WTC11 (cell line): ENCODE data around the gene ATP2B2. TPM values are rescaled to one million over a fixed set of nuclear protein-coding genes. Genes with fewer than 3 reads are reported as not detected.

Experiments
- ATAC-seq: fragments of 200-7000 bp; cut with Tn5 transposase; 2 replicates; pipeline ENCODE4 v1.10.0; 2021; ENCODE audit warnings: mild to moderate bottlenecking, moderate library complexity
- CTCF ChIA-PET: fragments of 300-600 bp; sonication (Branson Sonifier 250); formaldehyde crosslinking; loops from one replicate; lab custom pipeline; 2021; ENCODE audit warnings: antibody characterized with exemption; lab: Charles Lee
- POLR2A ChIA-PET: fragments of 350-600 bp; sonication (Branson Sonifier 250); formaldehyde crosslinking; loops from one replicate; lab custom pipeline; 2021; ENCODE audit warnings: antibody characterized with exemption; lab: Charles Lee
- DNase-seq: peaks from one replicate; pipeline ENCODE4 v3.0.0; 2021; ENCODE audit warnings: low spot score
- H3K27ac Mint-ChIP-seq: 2 replicates; pipeline ENCODE4 v1.8.0; 2021; ENCODE audit warnings: mixed read lengths
- H3K27me3 Mint-ChIP-seq: 2 replicates; pipeline ENCODE4 v1.8.0; 2021; ENCODE audit warnings: low read depth, mild to moderate bottlenecking, moderate library complexity, mixed read lengths
- H3K36me3 Mint-ChIP-seq: 2 replicates; pipeline ENCODE4 v1.8.0; 2021; ENCODE audit warnings: mixed read lengths
- H3K4me1 Mint-ChIP-seq: 2 replicates; pipeline ENCODE4 v1.8.0; 2022; ENCODE audit warnings: mixed read lengths
- H3K4me3 Mint-ChIP-seq: 2 replicates; pipeline ENCODE4 v1.8.0; 2021; ENCODE audit warnings: mild to moderate bottlenecking, moderate library complexity, mixed read lengths
- H3K9me3 Mint-ChIP-seq: 2 replicates; pipeline ENCODE4 v1.8.0; 2021; ENCODE audit warnings: mixed read lengths
- CBFB ChIP-seq: sonication (generic); formaldehyde crosslinking; IDR thresholded peaks from 2 replicates; pipeline ENCODE4 v1.8.1; 2022; ENCODE audit warnings: mild to moderate bottlenecking, low read depth, missing genetic modification reagents
- CREB1 ChIP-seq: sonication (generic); formaldehyde crosslinking; IDR thresholded peaks from 2 replicates; pipeline ENCODE4 v1.8.0; 2023; ENCODE audit warnings: mild to moderate bottlenecking, missing genetic modification reagents
- ELF4 ChIP-seq: sonication (generic); formaldehyde crosslinking; IDR thresholded peaks from 2 replicates; pipeline ENCODE4 v1.8.1; 2022; ENCODE audit warnings: low read depth, mild to moderate bottlenecking, moderate library complexity, missing genetic modification reagents
- ESRRA ChIP-seq: sonication (generic); formaldehyde crosslinking; IDR thresholded peaks from 2 replicates; pipeline ENCODE4 v1.8.1; 2022; ENCODE audit warnings: mild to moderate bottlenecking, missing genetic modification reagents, borderline replicate concordance
- FOXP1 ChIP-seq: sonication (generic); formaldehyde crosslinking; IDR thresholded peaks from 2 replicates; pipeline ENCODE4 v1.8.0; 2022; ENCODE audit warnings: missing genetic modification reagents, mild to moderate bottlenecking, moderate library complexity, borderline replicate concordance
- JAZF1 ChIP-seq: fragments of 250-450 bp; sonication (Bioruptor Pico); IDR thresholded peaks from 2 replicates; pipeline ENCODE4 v1.9.0; 2021; ENCODE audit warnings: moderate library complexity, mild to moderate bottlenecking, inconsistent platforms
- MYBL2 ChIP-seq: sonication (generic); formaldehyde crosslinking; IDR thresholded peaks from 2 replicates; pipeline ENCODE4 v1.8.1; 2023; ENCODE audit warnings: mild to moderate bottlenecking, moderate library complexity, missing genetic modification reagents
- NFE2L1 ChIP-seq: sonication (generic); formaldehyde crosslinking; IDR thresholded peaks from 2 replicates; pipeline ENCODE4 v1.8.1; 2023; ENCODE audit warnings: missing genetic modification reagents
- NFYB ChIP-seq: sonication (generic); formaldehyde crosslinking; conservative IDR thresholded peaks from 2 replicates; pipeline ENCODE4 v1.8.0; 2022; ENCODE audit warnings: low read depth, missing genetic modification reagents
- NR3C1 ChIP-seq: sonication (generic); formaldehyde crosslinking; conservative IDR thresholded peaks from 2 replicates; pipeline ENCODE4 v1.8.1; 2023; ENCODE audit warnings: low read depth, mild to moderate bottlenecking, missing genetic modification reagents
- RELA ChIP-seq: sonication (generic); formaldehyde crosslinking; IDR thresholded peaks from 2 replicates; pipeline ENCODE4 v1.8.1; 2022; ENCODE audit warnings: missing genetic modification reagents, mild to moderate bottlenecking, borderline replicate concordance
- ZNF121 ChIP-seq: sonication (generic); formaldehyde crosslinking; IDR thresholded peaks from 2 replicates; pipeline ENCODE4 v1.8.0; 2023; ENCODE audit warnings: missing genetic modification reagents
- ZNF232 ChIP-seq: sonication (generic); formaldehyde crosslinking; IDR thresholded peaks from 2 replicates; pipeline ENCODE4 v1.8.0; 2022; ENCODE audit warnings: mild to moderate bottlenecking, missing genetic modification reagents
- ZNF317 ChIP-seq: sonication (generic); formaldehyde crosslinking; IDR thresholded peaks from 2 replicates; pipeline ENCODE4 v1.8.1; 2023; ENCODE audit warnings: low read depth, mild to moderate bottlenecking, moderate library complexity, missing genetic modification reagents, borderline replicate concordance
- total RNA-seq: library from RNA; stranded (reverse); gene quantifications from 3 replicates; pipeline ENCODE4 v1.2.3, GENCODE V29; 2021
- TF ChIP-seq, protein P1 (sequence below): fragments of 250-450 bp; sonication (Bioruptor Pico); conservative IDR thresholded peaks from 2 replicates; pipeline ENCODE4 v1.9.0; 2021; ENCODE audit warnings: mild to moderate bottlenecking
- TF ChIP-seq, protein P2 (sequence below): fragments of 200-600 bp; IDR thresholded peaks from 2 replicates; pipeline ENCODE4 v1.8.0; 2022; ENCODE audit warnings: antibody characterized with exemption
- TF ChIP-seq, protein P3 (sequence below): sonication (generic); formaldehyde crosslinking; IDR thresholded peaks from 2 replicates; pipeline ENCODE4 v1.8.1; 2022; ENCODE audit warnings: mild to moderate bottlenecking, moderate library complexity, missing genetic modification reagents
- TF ChIP-seq, protein P4 (sequence below): sonication (generic); formaldehyde crosslinking; conservative IDR thresholded peaks from 2 replicates; pipeline ENCODE4 v1.8.1; 2023; ENCODE audit warnings: mild to moderate bottlenecking, low read depth, missing genetic modification reagents, moderate library complexity
- TF ChIP-seq, protein P5 (sequence below): sonication (generic); formaldehyde crosslinking; IDR thresholded peaks from 2 replicates; pipeline ENCODE4 v1.8.1; 2023; ENCODE audit warnings: mild to moderate bottlenecking, missing genetic modification reagents
- TF ChIP-seq, protein P6 (sequence below): sonication (generic); formaldehyde crosslinking; IDR thresholded peaks from 2 replicates; pipeline ENCODE4 v1.8.0; 2022; ENCODE audit warnings: mild to moderate bottlenecking, missing genetic modification reagents

The ATP2B2 gene
- total RNA-seq, 1 experiment from 2014 or later, result 0.48 TPM

DNA sequence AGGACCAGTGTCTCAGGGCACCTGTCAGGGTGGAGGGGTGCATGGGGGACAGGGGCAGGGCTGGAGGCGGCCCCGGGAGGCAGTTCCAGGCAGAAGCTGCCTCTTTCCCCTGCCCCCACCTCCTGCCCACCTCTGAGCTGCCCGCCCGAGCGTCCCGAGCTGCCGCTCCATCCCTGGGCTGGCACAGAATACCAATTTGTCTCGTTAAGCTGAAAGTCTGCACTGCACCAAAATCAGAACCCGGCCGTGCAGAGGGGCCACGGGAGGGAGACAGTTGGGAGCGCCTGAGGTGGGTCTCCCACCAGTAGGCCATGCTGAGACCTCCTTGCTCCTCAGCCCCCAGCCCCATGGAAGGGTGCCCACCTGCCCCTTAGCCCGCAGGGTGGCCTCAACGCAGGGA is 1.3 kb upstream of the ATP2B2 start:
- H3K27me3 Mint-ChIP-seq, result peaks cover 7% of the 10 kb centered on the region
- CTCF ChIA-PET, result interaction anchor here (1.1 to 1.3 kb wide), 2 partner anchors 33 to 162 kb away, joined by 3 to 4 read pairs; no protein-coding TSS in a partner anchor
- no peak overlapping the region for H3K4me3 Mint-ChIP-seq
- TF ChIP-seq, protein P1, sequence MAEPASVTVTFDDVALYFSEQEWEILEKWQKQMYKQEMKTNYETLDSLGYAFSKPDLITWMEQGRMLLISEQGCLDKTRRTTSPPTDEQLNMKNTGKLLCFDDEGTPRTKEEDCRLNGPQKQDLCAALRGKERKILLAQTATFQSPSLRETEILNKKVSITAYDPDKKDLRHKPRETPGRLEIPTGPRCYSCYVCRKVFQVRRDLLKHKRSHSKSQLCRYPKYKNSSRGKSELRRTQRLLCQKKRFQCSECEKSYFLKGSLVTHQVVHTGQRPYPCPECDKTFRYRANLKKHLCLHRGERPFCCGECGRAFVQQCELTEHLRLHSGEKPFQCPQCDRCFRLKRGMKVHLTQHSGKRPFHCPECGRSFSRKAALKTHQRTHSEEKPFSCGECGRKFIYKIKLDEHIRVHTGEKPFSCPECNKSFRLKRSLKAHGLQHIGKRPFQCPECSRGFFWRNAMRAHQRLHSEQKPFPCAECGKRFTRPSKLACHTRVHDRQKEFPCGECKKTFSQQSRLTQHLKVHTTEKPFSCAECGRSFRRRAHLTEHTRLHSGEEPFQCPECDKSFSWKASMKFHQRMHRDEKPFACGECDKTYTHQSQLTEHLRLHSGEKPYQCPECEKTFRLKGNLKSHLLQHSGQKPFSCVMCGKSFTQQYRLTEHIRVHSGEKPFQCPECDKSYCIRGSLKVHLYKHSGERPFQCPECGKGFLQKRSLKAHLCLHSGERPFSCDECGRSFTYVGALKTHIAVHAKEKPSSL (CRISPR knock-in tag), result no peak
- TF ChIP-seq, protein P2, sequence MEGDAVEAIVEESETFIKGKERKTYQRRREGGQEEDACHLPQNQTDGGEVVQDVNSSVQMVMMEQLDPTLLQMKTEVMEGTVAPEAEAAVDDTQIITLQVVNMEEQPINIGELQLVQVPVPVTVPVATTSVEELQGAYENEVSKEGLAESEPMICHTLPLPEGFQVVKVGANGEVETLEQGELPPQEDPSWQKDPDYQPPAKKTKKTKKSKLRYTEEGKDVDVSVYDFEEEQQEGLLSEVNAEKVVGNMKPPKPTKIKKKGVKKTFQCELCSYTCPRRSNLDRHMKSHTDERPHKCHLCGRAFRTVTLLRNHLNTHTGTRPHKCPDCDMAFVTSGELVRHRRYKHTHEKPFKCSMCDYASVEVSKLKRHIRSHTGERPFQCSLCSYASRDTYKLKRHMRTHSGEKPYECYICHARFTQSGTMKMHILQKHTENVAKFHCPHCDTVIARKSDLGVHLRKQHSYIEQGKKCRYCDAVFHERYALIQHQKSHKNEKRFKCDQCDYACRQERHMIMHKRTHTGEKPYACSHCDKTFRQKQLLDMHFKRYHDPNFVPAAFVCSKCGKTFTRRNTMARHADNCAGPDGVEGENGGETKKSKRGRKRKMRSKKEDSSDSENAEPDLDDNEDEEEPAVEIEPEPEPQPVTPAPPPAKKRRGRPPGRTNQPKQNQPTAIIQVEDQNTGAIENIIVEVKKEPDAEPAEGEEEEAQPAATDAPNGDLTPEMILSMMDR, result no peak
- TF ChIP-seq ZNF121 (no peak), NFE2L1 (no peak), ESRRA (CRISPR knock-in tag) (no peak), ZNF317 (no peak), NR3C1 (no peak), RELA (no peak), JAZF1 (CRISPR knock-in tag) (no peak), CBFB (CRISPR knock-in tag) (no peak), ELF4 (no peak), FOXP1 (CRISPR knock-in tag) (no peak), CREB1 (no peak), ZNF232 (no peak), NFYB (CRISPR knock-in tag) (no peak), MYBL2 (CRISPR knock-in tag) (no peak)
- TF ChIP-seq, protein P3, sequence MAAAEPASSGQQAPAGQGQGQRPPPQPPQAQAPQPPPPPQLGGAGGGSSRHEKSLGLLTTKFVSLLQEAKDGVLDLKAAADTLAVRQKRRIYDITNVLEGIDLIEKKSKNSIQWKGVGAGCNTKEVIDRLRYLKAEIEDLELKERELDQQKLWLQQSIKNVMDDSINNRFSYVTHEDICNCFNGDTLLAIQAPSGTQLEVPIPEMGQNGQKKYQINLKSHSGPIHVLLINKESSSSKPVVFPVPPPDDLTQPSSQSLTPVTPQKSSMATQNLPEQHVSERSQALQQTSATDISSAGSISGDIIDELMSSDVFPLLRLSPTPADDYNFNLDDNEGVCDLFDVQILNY (CRISPR knock-in tag), result no peak
- TF ChIP-seq, protein P4, sequence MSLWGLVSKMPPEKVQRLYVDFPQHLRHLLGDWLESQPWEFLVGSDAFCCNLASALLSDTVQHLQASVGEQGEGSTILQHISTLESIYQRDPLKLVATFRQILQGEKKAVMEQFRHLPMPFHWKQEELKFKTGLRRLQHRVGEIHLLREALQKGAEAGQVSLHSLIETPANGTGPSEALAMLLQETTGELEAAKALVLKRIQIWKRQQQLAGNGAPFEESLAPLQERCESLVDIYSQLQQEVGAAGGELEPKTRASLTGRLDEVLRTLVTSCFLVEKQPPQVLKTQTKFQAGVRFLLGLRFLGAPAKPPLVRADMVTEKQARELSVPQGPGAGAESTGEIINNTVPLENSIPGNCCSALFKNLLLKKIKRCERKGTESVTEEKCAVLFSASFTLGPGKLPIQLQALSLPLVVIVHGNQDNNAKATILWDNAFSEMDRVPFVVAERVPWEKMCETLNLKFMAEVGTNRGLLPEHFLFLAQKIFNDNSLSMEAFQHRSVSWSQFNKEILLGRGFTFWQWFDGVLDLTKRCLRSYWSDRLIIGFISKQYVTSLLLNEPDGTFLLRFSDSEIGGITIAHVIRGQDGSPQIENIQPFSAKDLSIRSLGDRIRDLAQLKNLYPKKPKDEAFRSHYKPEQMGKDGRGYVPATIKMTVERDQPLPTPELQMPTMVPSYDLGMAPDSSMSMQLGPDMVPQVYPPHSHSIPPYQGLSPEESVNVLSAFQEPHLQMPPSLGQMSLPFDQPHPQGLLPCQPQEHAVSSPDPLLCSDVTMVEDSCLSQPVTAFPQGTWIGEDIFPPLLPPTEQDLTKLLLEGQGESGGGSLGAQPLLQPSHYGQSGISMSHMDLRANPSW (CRISPR knock-in tag), result no peak
- TF ChIP-seq, protein P5, sequence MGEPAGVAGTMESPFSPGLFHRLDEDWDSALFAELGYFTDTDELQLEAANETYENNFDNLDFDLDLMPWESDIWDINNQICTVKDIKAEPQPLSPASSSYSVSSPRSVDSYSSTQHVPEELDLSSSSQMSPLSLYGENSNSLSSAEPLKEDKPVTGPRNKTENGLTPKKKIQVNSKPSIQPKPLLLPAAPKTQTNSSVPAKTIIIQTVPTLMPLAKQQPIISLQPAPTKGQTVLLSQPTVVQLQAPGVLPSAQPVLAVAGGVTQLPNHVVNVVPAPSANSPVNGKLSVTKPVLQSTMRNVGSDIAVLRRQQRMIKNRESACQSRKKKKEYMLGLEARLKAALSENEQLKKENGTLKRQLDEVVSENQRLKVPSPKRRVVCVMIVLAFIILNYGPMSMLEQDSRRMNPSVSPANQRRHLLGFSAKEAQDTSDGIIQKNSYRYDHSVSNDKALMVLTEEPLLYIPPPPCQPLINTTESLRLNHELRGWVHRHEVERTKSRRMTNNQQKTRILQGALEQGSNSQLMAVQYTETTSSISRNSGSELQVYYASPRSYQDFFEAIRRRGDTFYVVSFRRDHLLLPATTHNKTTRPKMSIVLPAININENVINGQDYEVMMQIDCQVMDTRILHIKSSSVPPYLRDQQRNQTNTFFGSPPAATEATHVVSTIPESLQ, result no peak
- TF ChIP-seq, protein P6, sequence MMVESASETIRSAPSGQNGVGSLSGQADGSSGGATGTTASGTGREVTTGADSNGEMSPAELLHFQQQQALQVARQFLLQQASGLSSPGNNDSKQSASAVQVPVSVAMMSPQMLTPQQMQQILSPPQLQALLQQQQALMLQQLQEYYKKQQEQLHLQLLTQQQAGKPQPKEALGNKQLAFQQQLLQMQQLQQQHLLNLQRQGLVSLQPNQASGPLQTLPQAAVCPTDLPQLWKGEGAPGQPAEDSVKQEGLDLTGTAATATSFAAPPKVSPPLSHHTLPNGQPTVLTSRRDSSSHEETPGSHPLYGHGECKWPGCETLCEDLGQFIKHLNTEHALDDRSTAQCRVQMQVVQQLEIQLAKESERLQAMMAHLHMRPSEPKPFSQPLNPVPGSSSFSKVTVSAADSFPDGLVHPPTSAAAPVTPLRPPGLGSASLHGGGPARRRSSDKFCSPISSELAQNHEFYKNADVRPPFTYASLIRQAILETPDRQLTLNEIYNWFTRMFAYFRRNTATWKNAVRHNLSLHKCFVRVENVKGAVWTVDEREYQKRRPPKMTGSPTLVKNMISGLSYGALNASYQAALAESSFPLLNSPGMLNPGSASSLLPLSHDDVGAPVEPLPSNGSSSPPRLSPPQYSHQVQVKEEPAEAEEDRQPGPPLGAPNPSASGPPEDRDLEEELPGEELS (CRISPR knock-in tag), result no peak
- peaks cover 13% of the 10 kb centered on the region for H3K4me1 Mint-ChIP-seq
- POLR2A ChIA-PET, result no interaction called here
- no peaks in the 10 kb centered on the region for H3K9me3 Mint-ChIP-seq
- ATAC-seq (no peak), DNase-seq (no peak)
- H3K36me3 Mint-ChIP-seq, result no peaks in the 10 kb centered on the region
- H3K27ac Mint-ChIP-seq, result no peak overlapping the region
